Mammary epithelial cell (primary cell): ENCODE results near the gene PABPN1L.

Experiments used
- CTCF ChIP-seq, 2 donors: IDR thresholded peaks in 1 of 2; conservative IDR thresholded peaks in 1 of 2; 2 replicates each; pipeline ENCODE4 v1.5.1; 2011 to 2012; ENCODE audit warnings: inconsistent platforms in 2 of 2, low read length in 2 of 2, mild to moderate bottlenecking in 2 of 2, control low read depth in 1 of 2, low read depth in 1 of 2; ENCODE audit not compliant: insufficient read depth in 1 of 2; ENCODE audit errors: extremely low read depth in 1 of 2
- EZH2 ChIP-seq: IDR thresholded peaks from 2 replicates; pipeline ENCODE4 v1.6.1; 2012; ENCODE audit warnings: low read length, inconsistent platforms, borderline replicate concordance

- TF ChIP-seq CTCF (conservative IDR thresholded peaks at IDR 0.05 in 1 of 2, IDR thresholded peaks at IDR 0.05 in 1 of 2; ENCODE audit: extremely low read depth in 1 of 2, insufficient read depth in 1 of 2, low read depth in 1 of 2, low read length in 2 of 2) (no peak), EZH2 (no peak)
These were observed 47.9 kb downstream of the PABPN1L start for GRCh38 chr16:88818575-88818874.
